DND-41 (cell line): Measurements from ENCODE around the gene L3MBTL3.

Experiments used
- ATAC-seq: fragments of 200-7000 bp; cut with Tn5 transposase; 3 replicates; pipeline ENCODE4 v1.9.1; 2021; ENCODE audit warnings: low read depth; ENCODE audit not compliant: insufficient read depth
- DNase-seq: peaks from one replicate; pipeline ENCODE4 v3.0.0-alpha.2; 2020
- H2AFZ ChIP-seq: 2 replicates; pipeline ENCODE4 v1.6.0; 2012; ENCODE audit warnings: low read depth, low read length
- H3K27ac ChIP-seq: 2 replicates; pipeline ENCODE4 v1.5.1; 2012; ENCODE audit warnings: low read length, inconsistent platforms
- H3K27me3 ChIP-seq: fragments of 200-600 bp; sonication (generic); 2 replicates; pipeline ENCODE4 v1.6.0; 2012; ENCODE audit warnings: low read length, mild to moderate bottlenecking, inconsistent platforms; ENCODE audit not compliant: insufficient read depth, poor library complexity
- H3K36me3 ChIP-seq: 2 replicates; pipeline ENCODE4 v1.5.1; 2012; ENCODE audit warnings: low read length, inconsistent platforms; ENCODE audit not compliant: insufficient read depth
- H3K4me1 ChIP-seq: 2 replicates; pipeline ENCODE4 v1.5.1; 2012; ENCODE audit warnings: mild to moderate bottlenecking, low read length; ENCODE audit not compliant: insufficient read depth
- H3K4me2 ChIP-seq: 2 replicates; pipeline ENCODE4 v1.6.0; 2012; ENCODE audit warnings: mild to moderate bottlenecking, moderate library complexity, low read length, inconsistent platforms; ENCODE audit not compliant: insufficient read depth
- H3K4me3 ChIP-seq, 2 experiments: fragments of 200-600 bp in 1 of 2; shearing (Covaris generic) in 1 of 2; 2 replicates each; pipeline ENCODE4 v1.5.1; 2012 to 2016; ENCODE audit warnings: inconsistent platforms in 2 of 2, low read length in 2 of 2, mild to moderate bottlenecking in 2 of 2, low read depth in 1 of 2, moderate library complexity in 1 of 2
- H3K79me2 ChIP-seq: 2 replicates; pipeline ENCODE4 v1.6.0; 2012; ENCODE audit warnings: low read length, inconsistent platforms; ENCODE audit not compliant: insufficient read depth
- H3K9ac ChIP-seq: 2 replicates; pipeline ENCODE4 v1.6.0; 2012; ENCODE audit warnings: low read depth, mild to moderate bottlenecking, inconsistent platforms, low read length, moderate library complexity
- H3K9me3 ChIP-seq: 2 replicates; pipeline ENCODE4 v1.5.1; 2012; ENCODE audit warnings: low read length, moderate library complexity, mild to moderate bottlenecking, inconsistent platforms; ENCODE audit not compliant: insufficient read depth, severe bottlenecking
- H4K20me1 ChIP-seq: 2 replicates; pipeline ENCODE4 v1.6.0; 2012; ENCODE audit warnings: low read length; ENCODE audit not compliant: insufficient read depth
- EZH2 ChIP-seq: IDR thresholded peaks from 3 replicates; pipeline ENCODE4 v1.6.1; 2012; ENCODE audit warnings: borderline replicate concordance, low read depth, mild to moderate bottlenecking, moderate library complexity, low read length, inconsistent platforms; ENCODE audit not compliant: severe bottlenecking
- TF ChIP-seq, protein P1 (sequence below): IDR thresholded peaks from 2 replicates; pipeline ENCODE4 v1.5.1; 2012; ENCODE audit warnings: borderline replicate concordance, low read length, moderate library complexity, mild to moderate bottlenecking; ENCODE audit not compliant: poor library complexity, severe bottlenecking; ENCODE audit errors: extremely low read depth

L3MBTL3 gene

DNA sequence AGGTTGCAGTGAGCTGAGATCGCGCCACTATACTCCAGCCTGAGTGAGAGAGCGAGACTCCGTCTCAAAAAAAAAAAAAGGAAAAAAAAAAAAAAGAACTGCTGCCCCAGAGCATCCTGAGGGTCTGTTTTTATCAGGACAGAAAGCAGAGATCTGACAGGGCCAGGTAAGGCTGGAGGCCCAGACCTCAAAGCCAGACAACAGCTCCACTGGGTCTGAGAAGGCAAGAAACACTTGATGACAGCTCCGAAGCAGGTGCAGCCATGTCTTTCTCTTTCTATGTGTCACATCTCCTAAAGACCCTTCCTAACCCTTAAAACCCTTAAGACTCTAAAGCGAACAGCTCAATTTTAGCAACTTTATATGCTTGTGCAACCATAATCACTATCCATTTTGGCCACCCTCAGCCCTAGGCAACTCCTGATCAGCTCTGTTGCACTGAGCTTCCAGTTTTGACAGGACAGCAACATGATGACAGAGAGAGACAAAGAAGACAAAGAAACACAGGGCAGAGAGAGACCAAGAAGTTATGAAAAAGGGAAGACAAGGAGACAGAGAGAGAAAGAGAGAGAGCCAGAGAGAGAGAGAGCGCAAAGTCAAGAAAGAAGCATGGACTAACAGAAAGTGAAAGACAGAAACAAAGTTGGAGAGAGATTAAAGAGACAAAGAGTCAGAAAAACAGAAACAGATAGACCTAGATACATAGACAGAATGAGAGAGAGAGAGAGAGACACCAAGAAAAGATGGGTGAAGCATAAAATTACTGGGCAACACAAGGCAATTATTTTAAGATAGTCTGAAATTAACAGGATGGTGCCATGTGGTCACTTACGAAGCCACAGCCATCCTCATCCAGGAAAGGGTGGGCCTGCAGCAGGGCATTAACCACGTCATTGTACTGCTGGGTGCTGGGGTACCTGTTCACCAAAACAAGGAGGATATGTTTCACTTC is 165.2 kb downstream of the L3MBTL3 start:
- H4K20me1 ChIP-seq = no peaks in the 10 kb centered on the region
- H3K27me3 ChIP-seq = peaks cover 4% of the 10 kb centered on the region
- H3K9me3 ChIP-seq = no peaks in the 10 kb centered on the region
- H3K9ac ChIP-seq = no peak overlapping the region
- no peak overlapping the region for H2AFZ ChIP-seq
- no peaks in the 10 kb centered on the region for H3K4me1 ChIP-seq
- no peak overlapping the region for H3K4me3 ChIP-seq
- TF ChIP-seq, protein P1, sequence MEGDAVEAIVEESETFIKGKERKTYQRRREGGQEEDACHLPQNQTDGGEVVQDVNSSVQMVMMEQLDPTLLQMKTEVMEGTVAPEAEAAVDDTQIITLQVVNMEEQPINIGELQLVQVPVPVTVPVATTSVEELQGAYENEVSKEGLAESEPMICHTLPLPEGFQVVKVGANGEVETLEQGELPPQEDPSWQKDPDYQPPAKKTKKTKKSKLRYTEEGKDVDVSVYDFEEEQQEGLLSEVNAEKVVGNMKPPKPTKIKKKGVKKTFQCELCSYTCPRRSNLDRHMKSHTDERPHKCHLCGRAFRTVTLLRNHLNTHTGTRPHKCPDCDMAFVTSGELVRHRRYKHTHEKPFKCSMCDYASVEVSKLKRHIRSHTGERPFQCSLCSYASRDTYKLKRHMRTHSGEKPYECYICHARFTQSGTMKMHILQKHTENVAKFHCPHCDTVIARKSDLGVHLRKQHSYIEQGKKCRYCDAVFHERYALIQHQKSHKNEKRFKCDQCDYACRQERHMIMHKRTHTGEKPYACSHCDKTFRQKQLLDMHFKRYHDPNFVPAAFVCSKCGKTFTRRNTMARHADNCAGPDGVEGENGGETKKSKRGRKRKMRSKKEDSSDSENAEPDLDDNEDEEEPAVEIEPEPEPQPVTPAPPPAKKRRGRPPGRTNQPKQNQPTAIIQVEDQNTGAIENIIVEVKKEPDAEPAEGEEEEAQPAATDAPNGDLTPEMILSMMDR = no peak
- no peak for TF ChIP-seq EZH2
- no peaks in the 10 kb centered on the region for H3K36me3 ChIP-seq
- no peaks in the 10 kb centered on the region for H3K79me2 ChIP-seq
- 0 out of 3 replicates have a peak, but pooled peaks have one; percentile 22 for ATAC-seq
- no peak for DNase-seq
- no peak overlapping the region for H3K27ac ChIP-seq
- H3K4me2 ChIP-seq = no peak overlapping the region

DNA sequence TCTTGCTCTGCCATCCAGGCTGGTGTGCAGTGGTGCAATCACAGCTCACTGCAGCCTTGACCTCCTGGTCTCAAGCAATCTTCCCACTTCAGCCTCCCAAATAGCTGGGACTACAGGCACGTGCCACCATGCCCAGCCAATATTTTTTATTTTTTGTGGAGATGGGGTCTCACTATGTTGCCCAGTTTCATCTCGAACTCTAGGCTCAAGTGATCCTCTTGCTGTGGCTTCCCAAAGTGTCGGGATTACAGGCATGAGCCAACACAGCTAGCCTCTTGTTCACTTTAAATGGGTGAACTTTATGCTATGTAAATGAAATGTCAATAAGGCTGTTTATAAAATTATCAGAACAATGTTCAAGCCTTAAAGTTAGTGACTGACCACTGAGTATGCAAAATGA is 167.3 kb downstream of the L3MBTL3 start:
- no peak overlapping the region for H3K4me3 ChIP-seq
- no peak overlapping the region for H3K9ac ChIP-seq
- H3K79me2 ChIP-seq = no peaks in the 10 kb centered on the region
- H3K4me2 ChIP-seq = no peak overlapping the region
- TF ChIP-seq, protein P1 = no peak
- TF ChIP-seq EZH2 = no peak
- H3K4me1 ChIP-seq = no peaks in the 10 kb centered on the region
- H4K20me1 ChIP-seq = no peaks in the 10 kb centered on the region
- DNase-seq (no peak), ATAC-seq (no peak)
- H3K9me3 ChIP-seq = no peaks in the 10 kb centered on the region
- H3K27ac ChIP-seq = no peak overlapping the region
- no peak overlapping the region for H2AFZ ChIP-seq
- H3K36me3 ChIP-seq = no peaks in the 10 kb centered on the region
- peaks cover 4% of the 10 kb centered on the region for H3K27me3 ChIP-seq

GRCh38 chr6:130187335-130188206 is 169.2 kb downstream of the L3MBTL3 start:
- no peak overlapping the region for H2AFZ ChIP-seq
- no peak overlapping the region for H3K4me3 ChIP-seq
- no peak for ATAC-seq

More at GRCh38 chr6:130187335-130188206, 169.2 kb downstream of the L3MBTL3 start:
- Histone ChIP-seq H4K20me1 (no peaks in the 10 kb centered on the region), H3K4me2 (no peak overlapping the region), H3K79me2 (no peaks in the 10 kb centered on the region), H3K27me3 (peaks cover 8% of the 10 kb centered on the region), H3K9ac (no peak overlapping the region), H3K9me3 (no peaks in the 10 kb centered on the region), H3K27ac (no peak overlapping the region), H3K36me3 (no peaks in the 10 kb centered on the region), H3K4me1 (no peaks in the 10 kb centered on the region)
- TF ChIP-seq, protein P1 = no peak
- no peak for TF ChIP-seq EZH2
- no peak for DNase-seq
